ENCODE measurements around the gene TBC1D22B.
"Not testable (repeated sequence)": the region's sequence is repeated elsewhere in the genome, so short reads cannot be mapped to it uniquely, and the experiment has no call there.

Gene TBC1D22B

GRCh38 chr6:37319856-37320480, 62.4 kb downstream of the TBC1D22B start:
- DNase-seq, result no peak

- DNase-seq, result no peak
These were observed 63.1 kb downstream of the TBC1D22B start for GRCh38 chr6:37320646-37321045.

GRCh38 chr6:37321101-37321500, 63.5 kb downstream of the TBC1D22B start:
- no peak for DNase-seq

GRCh38 chr6:37321516-37322415, 64.2 kb downstream of the TBC1D22B start:
- DNase-seq, result no peak

- peak in 2 of 51 donors; percentile 12 to 21 for DNase-seq
These were observed 66.0 kb downstream of the TBC1D22B start for GRCh38 chr6:37323580-37323979.

GRCh38 chr6:37324131-37325033, 66.8 kb downstream of the TBC1D22B start:
- peak in 1 of 51 donors; percentile 11 for DNase-seq

GRCh38 chr6:37330345-37330744, 72.8 kb downstream of the TBC1D22B start:
- DNase-seq, result not testable (repeated sequence)

GRCh38 chr6:37331047-37331446, 73.5 kb downstream of the TBC1D22B start:
- no peak for DNase-seq

GRCh38 chr6:37332894-37333293, 75.3 kb downstream of the TBC1D22B start:
- no peak for DNase-seq

GRCh38 chr6:37334047-37334446, 76.5 kb downstream of the TBC1D22B start:
- no peak for DNase-seq

GRCh38 chr6:37338317-37338716, 80.7 kb downstream of the TBC1D22B start:
- DNase-seq, result not testable (repeated sequence)

- DNase-seq, result no peak
These were observed 81.2 kb downstream of the TBC1D22B start for GRCh38 chr6:37338745-37339255.

GRCh38 chr6:37339741-37340638, 82.4 kb downstream of the TBC1D22B start:
- no peak for DNase-seq

GRCh38 chr6:37340639-37340943, 83.0 kb downstream of the TBC1D22B start:
- DNase-seq, result no peak

GRCh38 chr6:37343248-37343647, 85.7 kb downstream of the TBC1D22B start:
- DNase-seq, result no peak

GRCh38 chr6:37344308-37344707, 86.7 kb downstream of the TBC1D22B start:
- no peak for DNase-seq

- not testable (repeated sequence) for DNase-seq
These were observed 88.2 kb downstream of the TBC1D22B start for GRCh38 chr6:37345804-37346203.

GRCh38 chr6:37347177-37347576, 89.6 kb downstream of the TBC1D22B start:
- no peak for DNase-seq

- no peak for DNase-seq
These were observed 90.1 kb downstream of the TBC1D22B start for GRCh38 chr6:37347670-37348111.

- no peak for DNase-seq
These were observed 93.5 kb downstream of the TBC1D22B start for GRCh38 chr6:37351027-37351426.

GRCh38 chr6:37352384-37352783, 94.8 kb downstream of the TBC1D22B start:
- DNase-seq, result no peak

Data from hypothalamus (tissue), 51 donors.